Occipital lobe (tissue), 3 donors: ENCODE measurements around the gene CARM1. TPM values are rescaled to one million over a fixed set of nuclear protein-coding genes. Genes with fewer than 3 reads are reported as not detected.

ENCODE experiments used
- DNase-seq: peaks from one replicate; lab custom pipeline; 2025; lab: John Stamatoyannopoulos, UW
- small RNA-seq: library from RNA; depleted of rRNA; stranded (forward); fragments of <200 nt; gene quantifications from one replicate; pipeline ENCODE3, GENCODE V24; 2014
- total RNA-seq: library from RNA; depleted of rRNA; stranded (reverse); fragments of >200 nt; gene quantifications from one replicate; pipeline ENCODE4 v1.2.3, GENCODE V29; 2014

Gene CARM1
- total RNA-seq, 1 donor from 2014 or later, result 22.3 TPM

- no peak for DNase-seq
Measured at GRCh38 chr19:10968527-10969135, 97.3 kb downstream of the CARM1 start.

- no peak for DNase-seq
Measured at GRCh38 chr19:10971107-10971726, 99.9 kb downstream of the CARM1 start.

Small RNA genes lying within 50 kb of the gene (small RNA-seq; reads per million reads assigned to genes)
- not detected for gene MIR6793

Other genes with a start within 250 kb of the CARM1 start
- gene SLC44A2, start 246.0 kb upstream of the CARM1 start, total RNA-seq, result 25.9 TPM
- 148 TPM for gene ILF3, start 217.2 kb upstream of the CARM1 start, total RNA-seq
- gene QTRT1, start 170.1 kb upstream of the CARM1 start, total RNA-seq, result 32.1 TPM
- 34.0 TPM for gene DNM2, start 153.5 kb upstream of the CARM1 start, total RNA-seq
- gene TMED1, start 35.3 kb upstream of the CARM1 start, total RNA-seq, result 11.5 TPM
- gene C19orf38, start 23.1 kb upstream of the CARM1 start, total RNA-seq, result 0.94 TPM
- 32.4 TPM for gene YIPF2, start 57.1 kb downstream of the CARM1 start, total RNA-seq
- gene TIMM29, start 57.3 kb downstream of the CARM1 start, total RNA-seq, result 29.8 TPM
- gene SMARCA4, start 89.5 kb downstream of the CARM1 start, total RNA-seq, result 84.4 TPM
- gene LDLR, start 217.9 kb downstream of the CARM1 start, total RNA-seq, result 19.5 TPM